ENCODE results near the gene KIAA1958. TPM values are rescaled to one million over a fixed set of nuclear protein-coding genes. Genes with fewer than 3 reads are reported as not detected.

Gene KIAA1958
- total RNA-seq, 1 donor from 2014 or later = 12.0 TPM

DNA sequence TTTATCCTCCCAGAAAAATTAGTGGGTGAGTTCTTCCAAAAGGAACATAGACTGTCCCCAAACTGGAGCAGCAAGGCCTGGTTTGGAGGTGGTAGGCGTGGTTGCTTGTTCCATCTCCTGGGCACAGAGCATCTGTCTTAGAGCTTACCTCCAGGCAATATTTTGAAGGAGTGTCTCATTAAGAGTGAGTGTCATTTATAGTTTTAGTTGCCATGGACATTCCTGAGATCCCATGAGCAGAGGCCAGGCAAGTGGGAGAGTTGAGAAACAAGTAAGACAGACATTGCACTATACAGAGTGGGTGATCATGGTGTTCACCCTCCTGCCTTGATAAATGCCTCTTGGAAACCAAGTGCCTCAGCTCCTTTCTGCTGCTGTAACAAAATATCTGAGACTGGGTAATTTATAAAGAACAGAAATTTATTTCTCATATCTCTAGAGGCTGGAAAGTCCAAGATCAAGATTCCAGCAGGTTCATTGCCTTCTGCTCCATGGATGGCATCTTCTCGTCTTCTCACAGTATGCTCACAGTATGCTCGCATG, 68.5 kb downstream of the KIAA1958 start:
- Mint-ChIP-seq H3K27me3 (ENCODE audit: low read depth, unreplicated experiment) (no peaks in the 10 kb centered on the region), H3K4me1 (ENCODE audit: low read depth, unreplicated experiment) (peaks cover 32% of the 10 kb centered on the region), H3K36me3 (ENCODE audit: low read depth, unreplicated experiment) (no peaks in the 10 kb centered on the region), H3K27ac (ENCODE audit: unreplicated experiment) (peak overlapping the region; percentile 54), H3K9me3 (ENCODE audit: unreplicated experiment) (no peaks in the 10 kb centered on the region), H3K4me3 (ENCODE audit: unreplicated experiment) (peak overlapping the region; percentile 18)
- H2AFZ ChIP-seq (ENCODE audit: low read depth, low read length) = no peak overlapping the region
- no peak for FAIRE-seq
- H3K36me3 ChIP-seq (ENCODE audit: insufficient read depth, low read length) = no peaks in the 10 kb centered on the region
- no peak for DNase-seq (ENCODE audit: low read depth)
- no peak overlapping the region for H3K4me3 ChIP-seq (ENCODE audit: insufficient read depth, low read depth, low read length)
- no peak overlapping the region for H3K27ac ChIP-seq (ENCODE audit: low read depth, low read length)
- H3K9me3 ChIP-seq (ENCODE audit: insufficient read depth, low read depth, low read length) = no peaks in the 10 kb centered on the region
- H3K4me2 ChIP-seq (ENCODE audit: low read length) = peak overlapping the region; percentile 1
- no peaks in the 10 kb centered on the region for H4K20me1 ChIP-seq (ENCODE audit: insufficient read depth, low read length)
- TF ChIP-seq, protein P1, sequence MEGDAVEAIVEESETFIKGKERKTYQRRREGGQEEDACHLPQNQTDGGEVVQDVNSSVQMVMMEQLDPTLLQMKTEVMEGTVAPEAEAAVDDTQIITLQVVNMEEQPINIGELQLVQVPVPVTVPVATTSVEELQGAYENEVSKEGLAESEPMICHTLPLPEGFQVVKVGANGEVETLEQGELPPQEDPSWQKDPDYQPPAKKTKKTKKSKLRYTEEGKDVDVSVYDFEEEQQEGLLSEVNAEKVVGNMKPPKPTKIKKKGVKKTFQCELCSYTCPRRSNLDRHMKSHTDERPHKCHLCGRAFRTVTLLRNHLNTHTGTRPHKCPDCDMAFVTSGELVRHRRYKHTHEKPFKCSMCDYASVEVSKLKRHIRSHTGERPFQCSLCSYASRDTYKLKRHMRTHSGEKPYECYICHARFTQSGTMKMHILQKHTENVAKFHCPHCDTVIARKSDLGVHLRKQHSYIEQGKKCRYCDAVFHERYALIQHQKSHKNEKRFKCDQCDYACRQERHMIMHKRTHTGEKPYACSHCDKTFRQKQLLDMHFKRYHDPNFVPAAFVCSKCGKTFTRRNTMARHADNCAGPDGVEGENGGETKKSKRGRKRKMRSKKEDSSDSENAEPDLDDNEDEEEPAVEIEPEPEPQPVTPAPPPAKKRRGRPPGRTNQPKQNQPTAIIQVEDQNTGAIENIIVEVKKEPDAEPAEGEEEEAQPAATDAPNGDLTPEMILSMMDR (IDR thresholded peaks at IDR 0.05; ENCODE audit: insufficient read depth, low read depth, low read length) = no peak
- no peak overlapping the region for H3K9ac ChIP-seq (ENCODE audit: low read length)
- no peaks in the 10 kb centered on the region for H3K27me3 ChIP-seq (ENCODE audit: insufficient read depth, low read length)
- no peaks in the 10 kb centered on the region for H3K79me2 ChIP-seq (ENCODE audit: insufficient read depth, low read length)
- peaks cover 26% of the 10 kb centered on the region for H3K4me1 ChIP-seq (ENCODE audit: insufficient read depth, low read length)

DNA sequence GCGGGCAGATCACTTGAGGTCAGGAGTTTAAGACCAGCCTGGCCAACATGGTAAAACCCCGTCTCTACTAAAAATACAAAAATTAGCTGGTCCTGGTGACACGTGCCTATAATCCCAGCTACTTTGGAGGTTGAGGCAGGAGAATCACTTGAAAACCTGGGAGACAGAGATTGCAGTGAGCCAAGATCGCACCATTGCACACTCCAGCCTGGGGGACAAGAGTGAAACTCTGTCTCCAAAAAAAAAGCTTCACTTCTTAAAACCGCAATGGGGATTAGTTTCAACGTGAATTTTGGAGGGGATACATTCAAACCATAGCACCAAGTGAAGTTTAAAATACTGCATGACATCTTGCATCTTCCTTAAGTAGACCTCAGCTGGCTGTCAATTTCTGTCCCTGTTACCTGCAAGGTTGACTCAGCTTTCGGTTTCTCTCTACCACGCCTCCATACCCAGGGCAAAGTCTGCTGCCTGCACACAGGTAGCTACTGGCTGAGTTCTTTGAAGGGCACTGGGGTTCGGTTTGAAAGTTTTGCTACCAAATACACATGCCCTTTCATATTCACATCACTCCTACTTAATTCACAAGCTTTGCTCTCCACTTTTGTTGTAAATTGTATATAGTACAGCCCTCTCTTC, 69.3 kb downstream of the KIAA1958 start:
- no peak overlapping the region for H3K4me3 Mint-ChIP-seq (ENCODE audit: unreplicated experiment)
- Histone ChIP-seq H3K79me2 (ENCODE audit: insufficient read depth, low read length) (no peaks in the 10 kb centered on the region), H3K4me2 (ENCODE audit: low read length) (no peak overlapping the region), H3K27me3 (ENCODE audit: insufficient read depth, low read length) (no peaks in the 10 kb centered on the region), H3K9me3 (ENCODE audit: insufficient read depth, low read depth, low read length) (no peaks in the 10 kb centered on the region), H3K36me3 (ENCODE audit: insufficient read depth, low read length) (no peaks in the 10 kb centered on the region), H2AFZ (ENCODE audit: low read depth, low read length) (no peak overlapping the region), H3K4me3 (ENCODE audit: insufficient read depth, low read depth, low read length) (no peak overlapping the region), H3K27ac (ENCODE audit: low read depth, low read length) (no peak overlapping the region), H3K9ac (ENCODE audit: low read length) (no peak overlapping the region), H3K4me1 (ENCODE audit: insufficient read depth, low read length) (peaks cover 26% of the 10 kb centered on the region), H4K20me1 (ENCODE audit: insufficient read depth, low read length) (no peaks in the 10 kb centered on the region)
- H3K9me3 Mint-ChIP-seq (ENCODE audit: unreplicated experiment) = no peaks in the 10 kb centered on the region
- TF ChIP-seq, protein P1 (IDR thresholded peaks at IDR 0.05; ENCODE audit: insufficient read depth, low read depth, low read length) = no peak
- TF ChIP-seq EZH2 (IDR thresholded peaks at IDR 0.05; ENCODE audit: insufficient read depth, low read length) = no peak
- H3K27ac Mint-ChIP-seq (ENCODE audit: unreplicated experiment) = no peak overlapping the region
- no peaks in the 10 kb centered on the region for H3K27me3 Mint-ChIP-seq (ENCODE audit: low read depth, unreplicated experiment)
- H3K4me1 Mint-ChIP-seq (ENCODE audit: low read depth, unreplicated experiment) = peaks cover 30% of the 10 kb centered on the region
- DNase-seq (ENCODE audit: low read depth) (no peak), FAIRE-seq (no peak)
- no peaks in the 10 kb centered on the region for H3K36me3 Mint-ChIP-seq (ENCODE audit: low read depth, unreplicated experiment)

Data from astrocyte (in vitro differentiated cells and primary cell).